Spleen (tissue), 7 donors: Measurements from ENCODE around the gene MPZ.

ENCODE experiments used
- POLR2A ChIP-seq, 3 donors: fragments of 450-650 bp; IDR thresholded peaks; one replicate each; pipeline ENCODE4 v1.5.1; 2017; ENCODE audit warnings: antibody characterized with exemption in 3 of 3, mild to moderate bottlenecking in 1 of 3
- TF ChIP-seq, protein P1 (sequence below), 11 experiments: fragments of 200-600 bp in 7 of 11; fragments of 450-650 bp in 4 of 11; sonication (generic) in 4 of 11; IDR thresholded peaks in 8 of 11; conservative IDR thresholded peaks in 3 of 11; 1 replicate in 7 of 11; 2 replicates in 4 of 11; pipeline versions ENCODE4 v1.4.0 to v1.8.0; 2016 to 2021; ENCODE audit warnings: antibody characterized with exemption in 11 of 11, inconsistent platforms in 4 of 11, mild to moderate bottlenecking in 1 of 11
- donor health status: DM: no; HTN: no; CAD: no; lungs with moderate emphysema.
- donor health status: DM: no; HTN: no; CAD: no.
- donor health status: DM: no; HTN: no; CAD: no.

DNA sequence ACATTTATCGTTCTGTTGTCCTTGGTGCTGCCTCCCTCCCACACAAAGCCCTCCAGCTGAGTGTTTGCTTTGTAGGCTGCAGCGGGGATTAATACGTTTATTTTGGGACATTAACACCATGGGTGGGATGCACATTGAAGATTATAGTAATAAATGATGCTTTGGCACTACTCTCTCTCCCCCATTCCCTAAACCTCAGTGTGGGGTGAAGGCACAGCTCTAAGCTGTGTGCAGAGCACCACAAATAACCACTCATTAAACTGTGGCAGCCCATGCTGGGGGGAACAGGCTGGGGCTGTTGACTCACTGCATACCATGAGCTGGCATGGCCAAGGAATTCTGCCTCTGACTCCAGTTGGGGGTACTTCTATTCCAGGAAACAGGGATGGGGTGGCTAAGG, 43.6 kb downstream of the MPZ start:
- TF ChIP-seq, protein P1, sequence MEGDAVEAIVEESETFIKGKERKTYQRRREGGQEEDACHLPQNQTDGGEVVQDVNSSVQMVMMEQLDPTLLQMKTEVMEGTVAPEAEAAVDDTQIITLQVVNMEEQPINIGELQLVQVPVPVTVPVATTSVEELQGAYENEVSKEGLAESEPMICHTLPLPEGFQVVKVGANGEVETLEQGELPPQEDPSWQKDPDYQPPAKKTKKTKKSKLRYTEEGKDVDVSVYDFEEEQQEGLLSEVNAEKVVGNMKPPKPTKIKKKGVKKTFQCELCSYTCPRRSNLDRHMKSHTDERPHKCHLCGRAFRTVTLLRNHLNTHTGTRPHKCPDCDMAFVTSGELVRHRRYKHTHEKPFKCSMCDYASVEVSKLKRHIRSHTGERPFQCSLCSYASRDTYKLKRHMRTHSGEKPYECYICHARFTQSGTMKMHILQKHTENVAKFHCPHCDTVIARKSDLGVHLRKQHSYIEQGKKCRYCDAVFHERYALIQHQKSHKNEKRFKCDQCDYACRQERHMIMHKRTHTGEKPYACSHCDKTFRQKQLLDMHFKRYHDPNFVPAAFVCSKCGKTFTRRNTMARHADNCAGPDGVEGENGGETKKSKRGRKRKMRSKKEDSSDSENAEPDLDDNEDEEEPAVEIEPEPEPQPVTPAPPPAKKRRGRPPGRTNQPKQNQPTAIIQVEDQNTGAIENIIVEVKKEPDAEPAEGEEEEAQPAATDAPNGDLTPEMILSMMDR (IDR thresholded peaks at IDR 0.05 in 8 of 11, conservative IDR thresholded peaks at IDR 0.05 in 3 of 11) = no peak
- no peak for TF ChIP-seq POLR2A (IDR thresholded peaks at IDR 0.05)
